Measurements from ENCODE around the gene SERTM1. TPM values are rescaled to one million over a fixed set of nuclear protein-coding genes. Genes with fewer than 3 reads are reported as not detected.

Gene SERTM1
- total RNA-seq, 1 experiment from 2014 or later = 0.24 TPM

GRCh38 chr13:36680913-36681312 is 7.1 kb downstream of the SERTM1 start:
- H4K91ac ChIP-seq (ENCODE audit: insufficient read length, low read depth, low read length) = no peak overlapping the region
- H4K8ac ChIP-seq (replicated peaks; ENCODE audit: insufficient read length, low read depth, low read length) = no peak overlapping the region
- H3K79me1 ChIP-seq (ENCODE audit: insufficient read depth, low read depth, low read length, poor library complexity, severe bottlenecking) = no peaks in the 10 kb centered on the region
- H3K9me3 ChIP-seq (ENCODE audit: control insufficient read depth, low read depth, low read length) = no peaks in the 10 kb centered on the region
- H3K18ac ChIP-seq (ENCODE audit: insufficient read length, low read depth, low read length) = no peak overlapping the region
- no peak overlapping the region for H2BK12ac ChIP-seq (ENCODE audit: insufficient read length, low read depth, low read length)
- WGBS (ENCODE audit: extremely low coverage, insufficient read length, low lambda C conversion rate) = no CpG with 5 or more reads among the region's 6 CpGs
- H4K5ac ChIP-seq (ENCODE audit: insufficient read length, low read depth, low read length) = no peak overlapping the region
- H2BK5ac ChIP-seq (ENCODE audit: insufficient read length, low read length) = no peak overlapping the region
- H3K27ac Mint-ChIP-seq = no peak overlapping the region
- no peak overlapping the region for H2BK120ac ChIP-seq (ENCODE audit: low read depth, low read length, poor library complexity, severe bottlenecking)
- H3K27me3 ChIP-seq (ENCODE audit: insufficient read depth, low read length) = peaks cover under 1% of the 10 kb centered on the region; the same call in 1 of the 2 replicates
- no peak overlapping the region for H3K56ac ChIP-seq (ENCODE audit: insufficient read length, low read depth, low read length)
- H3K4me1 ChIP-seq (ENCODE audit: insufficient read depth, low read length) = no peaks in the 10 kb centered on the region
- H3K36me3 Mint-ChIP-seq (ENCODE audit: insufficient read depth in 1 of 3, low read depth in 3 of 3) = no peaks in the 10 kb centered on the region
- H3K79me2 ChIP-seq (ENCODE audit: insufficient read depth, low read length) = no peaks in the 10 kb centered on the region
- H3K4me2 ChIP-seq (ENCODE audit: insufficient read depth, insufficient read length, low read length) = no peak overlapping the region
- H2BK15ac ChIP-seq (ENCODE audit: low read depth, low read length) = no peak overlapping the region
- DNase-seq = no peak
- H3K4me1 Mint-ChIP-seq = peaks cover 5 to 8% of the 10 kb centered on the region in 2 experiments
- H2BK20ac ChIP-seq (ENCODE audit: low read depth, low read length, poor library complexity, severe bottlenecking) = no peak overlapping the region
- H3K27ac ChIP-seq (ENCODE audit: insufficient read length, low read depth, low read length) = no peak overlapping the region
- H2AFZ ChIP-seq (ENCODE audit: low read length) = no peak overlapping the region
- H3K14ac ChIP-seq (ENCODE audit: insufficient read depth, low read length) = no peak overlapping the region
- no peak overlapping the region for H2AK5ac ChIP-seq (ENCODE audit: insufficient read length, low read length)
- no peak overlapping the region for H3K23ac ChIP-seq (ENCODE audit: insufficient read length, low read depth, low read length)
- H3K9ac ChIP-seq (ENCODE audit: extremely low read depth, insufficient read length, low read length) = no peak overlapping the region
- H3K4ac ChIP-seq (ENCODE audit: low read depth, low read length) = no peak overlapping the region
- no peaks in the 10 kb centered on the region for H4K20me1 ChIP-seq (ENCODE audit: control insufficient read depth, insufficient read depth, insufficient read length)
- no peaks in the 10 kb centered on the region for H3K23me2 ChIP-seq (ENCODE audit: insufficient read length, low read depth, low read length, poor library complexity, severe bottlenecking)
- no peak overlapping the region for H3T11ph ChIP-seq (ENCODE audit: low read length)
- H3K27me3 Mint-ChIP-seq (ENCODE audit: low read depth) = peaks cover 12% of the 10 kb centered on the region
- no peak for TF ChIP-seq CTCF (conservative IDR thresholded peaks at IDR 0.05)
- H3K9me3 Mint-ChIP-seq = no peaks in the 10 kb centered on the region
- H3K4me3 Mint-ChIP-seq = no peak overlapping the region

Measured in H9 (cell line).